Mesothelial cell of epicardium (in vitro differentiated cells): ENCODE data around the gene DIP2B. TPM values are rescaled to one million over a fixed set of nuclear protein-coding genes. Genes with fewer than 3 reads are reported as not detected.

Experiments
- DNase-seq, 2 experiments: peaks; one replicate each; pipeline ENCODE4 v3.0.0; 2021; ENCODE audit warnings: low spot score in 2 of 2; ENCODE audit not compliant: unreplicated experiment in 2 of 2
- H3K27ac Mint-ChIP-seq: 2 replicates; pipeline ENCODE4 v1.8.0; 2021; ENCODE audit warnings: mixed read lengths
- H3K27me3 Mint-ChIP-seq: 2 replicates; pipeline ENCODE4 v1.8.0; 2021; ENCODE audit warnings: low read depth, mixed read lengths
- H3K36me3 Mint-ChIP-seq: 2 replicates; pipeline ENCODE4 v1.8.0; 2021; ENCODE audit warnings: mixed read lengths
- H3K4me1 Mint-ChIP-seq: 2 replicates; pipeline ENCODE4 v1.8.0; 2021; ENCODE audit warnings: mixed read lengths
- H3K4me3 Mint-ChIP-seq: 2 replicates; pipeline ENCODE4 v1.8.0; 2021; ENCODE audit warnings: mild to moderate bottlenecking, moderate library complexity, mixed read lengths
- H3K9me3 Mint-ChIP-seq: 2 replicates; pipeline ENCODE4 v1.8.0; 2021; ENCODE audit warnings: mixed read lengths
- total RNA-seq: library from RNA; stranded (reverse); gene quantifications from 3 replicates; pipeline ENCODE4 v1.2.1, GENCODE V29; 2021
- TF ChIP-seq, protein P1 (sequence below): fragments of 200-600 bp; sonication (generic); IDR thresholded peaks from one replicate; pipeline ENCODE4 v1.5.0; 2021; ENCODE audit warnings: antibody characterized with exemption; ENCODE audit not compliant: unreplicated experiment

The DIP2B gene
- total RNA-seq, 1 donor from 2014 or later: 32.0 TPM

DNA sequence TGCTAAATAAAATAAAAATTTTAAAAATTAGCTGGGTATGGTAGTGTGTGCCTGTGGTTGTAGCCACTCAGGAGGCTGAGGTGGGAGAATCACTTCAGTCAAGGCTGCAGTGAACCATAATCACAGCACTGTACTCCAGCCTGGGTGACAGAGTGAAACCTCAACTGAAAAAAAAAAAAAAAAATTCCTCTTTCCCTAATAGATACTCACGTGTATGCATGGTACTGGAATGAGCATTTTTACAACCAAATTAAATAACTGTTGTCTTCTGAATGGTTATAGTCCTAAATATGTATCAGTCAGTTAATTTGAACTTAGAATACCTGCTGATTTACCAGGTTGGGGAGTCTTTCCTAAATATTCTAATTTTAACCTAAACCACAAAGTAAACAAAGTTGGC is 160.8 kb downstream of the DIP2B start:
- Mint-ChIP-seq H3K4me1 (peaks cover 20% of the 10 kb centered on the region), H3K36me3 (no peaks in the 10 kb centered on the region), H3K27ac (no peak overlapping the region), H3K27me3 (no peaks in the 10 kb centered on the region), H3K9me3 (no peaks in the 10 kb centered on the region), H3K4me3 (no peak overlapping the region)
- TF ChIP-seq, protein P1, sequence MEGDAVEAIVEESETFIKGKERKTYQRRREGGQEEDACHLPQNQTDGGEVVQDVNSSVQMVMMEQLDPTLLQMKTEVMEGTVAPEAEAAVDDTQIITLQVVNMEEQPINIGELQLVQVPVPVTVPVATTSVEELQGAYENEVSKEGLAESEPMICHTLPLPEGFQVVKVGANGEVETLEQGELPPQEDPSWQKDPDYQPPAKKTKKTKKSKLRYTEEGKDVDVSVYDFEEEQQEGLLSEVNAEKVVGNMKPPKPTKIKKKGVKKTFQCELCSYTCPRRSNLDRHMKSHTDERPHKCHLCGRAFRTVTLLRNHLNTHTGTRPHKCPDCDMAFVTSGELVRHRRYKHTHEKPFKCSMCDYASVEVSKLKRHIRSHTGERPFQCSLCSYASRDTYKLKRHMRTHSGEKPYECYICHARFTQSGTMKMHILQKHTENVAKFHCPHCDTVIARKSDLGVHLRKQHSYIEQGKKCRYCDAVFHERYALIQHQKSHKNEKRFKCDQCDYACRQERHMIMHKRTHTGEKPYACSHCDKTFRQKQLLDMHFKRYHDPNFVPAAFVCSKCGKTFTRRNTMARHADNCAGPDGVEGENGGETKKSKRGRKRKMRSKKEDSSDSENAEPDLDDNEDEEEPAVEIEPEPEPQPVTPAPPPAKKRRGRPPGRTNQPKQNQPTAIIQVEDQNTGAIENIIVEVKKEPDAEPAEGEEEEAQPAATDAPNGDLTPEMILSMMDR: no peak
- no peak for DNase-seq

DNA sequence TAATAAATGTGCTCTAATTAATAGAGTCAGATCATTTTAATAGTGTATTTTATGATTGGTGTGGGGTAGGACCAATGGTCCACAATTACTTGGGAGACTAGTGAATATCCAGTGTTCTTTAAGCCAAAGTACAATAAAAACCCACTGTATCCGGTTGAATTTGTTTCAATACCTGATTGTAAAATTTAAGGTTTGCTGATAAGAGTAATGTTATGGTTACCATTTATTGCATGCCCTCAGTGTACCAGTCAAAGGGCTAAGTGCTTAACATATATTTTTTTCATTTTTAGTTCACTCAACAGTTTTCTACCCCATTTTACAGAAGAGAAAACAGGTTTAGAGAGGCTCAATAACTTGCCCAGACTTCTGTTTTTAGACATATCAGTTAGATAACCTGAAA is 161.2 kb downstream of the DIP2B start:
- no peaks in the 10 kb centered on the region for H3K36me3 Mint-ChIP-seq
- peaks cover 20% of the 10 kb centered on the region for H3K4me1 Mint-ChIP-seq
- DNase-seq: no peak
- H3K27ac Mint-ChIP-seq: no peak overlapping the region
- H3K27me3 Mint-ChIP-seq: no peaks in the 10 kb centered on the region
- TF ChIP-seq, protein P1: no peak
- no peaks in the 10 kb centered on the region for H3K9me3 Mint-ChIP-seq
- H3K4me3 Mint-ChIP-seq: no peak overlapping the region

DNA sequence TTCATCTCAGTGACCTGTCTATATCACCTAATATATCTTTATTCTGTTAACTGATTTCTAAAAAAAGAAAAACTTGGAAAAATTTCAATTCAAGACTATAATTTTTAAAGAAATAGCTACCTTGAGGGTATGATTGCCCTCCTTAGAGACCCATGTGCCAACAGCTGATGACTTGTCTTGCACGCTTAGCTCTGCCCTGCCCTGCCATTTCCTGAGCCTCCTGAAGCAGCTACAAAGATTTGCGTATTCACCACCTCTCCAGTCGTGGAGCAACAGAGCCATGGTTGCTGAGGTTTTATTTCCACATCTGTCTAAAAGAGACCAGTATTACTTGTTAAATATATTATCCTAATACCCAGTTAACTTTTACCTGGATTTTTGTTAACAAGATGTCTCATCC is 167.4 kb downstream of the DIP2B start:
- Mint-ChIP-seq H3K4me3 (no peak overlapping the region), H3K27ac (no peak overlapping the region), H3K4me1 (peaks cover 6% of the 10 kb centered on the region), H3K9me3 (no peaks in the 10 kb centered on the region), H3K27me3 (no peaks in the 10 kb centered on the region), H3K36me3 (peaks cover 9% of the 10 kb centered on the region)
- DNase-seq: no peak
- TF ChIP-seq, protein P1: no peak

DNA sequence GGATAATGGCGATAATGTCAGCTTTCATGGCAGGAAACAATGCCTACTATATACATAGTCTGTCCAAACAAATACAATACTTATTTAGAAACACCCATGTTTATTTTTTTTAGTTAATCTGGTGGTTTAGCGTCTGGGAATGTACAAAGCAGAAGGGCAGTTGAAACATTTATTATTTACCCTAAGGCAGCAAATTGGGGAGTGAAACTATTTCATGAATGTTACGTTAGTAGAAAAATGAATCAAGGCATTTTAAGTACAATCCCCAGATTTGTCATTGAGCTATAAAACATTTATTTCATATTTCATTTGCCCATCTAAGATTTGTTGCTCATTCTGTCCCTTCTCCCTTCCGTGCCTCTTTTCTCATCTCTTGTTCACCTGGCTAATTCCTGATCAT is 172.0 kb downstream of the DIP2B start:
- Mint-ChIP-seq H3K36me3 (peaks cover 14% of the 10 kb centered on the region), H3K27ac (peak overlapping the region; percentile 39), H3K9me3 (no peaks in the 10 kb centered on the region), H3K4me3 (no peak overlapping the region), H3K27me3 (no peaks in the 10 kb centered on the region), H3K4me1 (peaks cover 6% of the 10 kb centered on the region)
- TF ChIP-seq, protein P1: no peak
- no peak for DNase-seq

DNA sequence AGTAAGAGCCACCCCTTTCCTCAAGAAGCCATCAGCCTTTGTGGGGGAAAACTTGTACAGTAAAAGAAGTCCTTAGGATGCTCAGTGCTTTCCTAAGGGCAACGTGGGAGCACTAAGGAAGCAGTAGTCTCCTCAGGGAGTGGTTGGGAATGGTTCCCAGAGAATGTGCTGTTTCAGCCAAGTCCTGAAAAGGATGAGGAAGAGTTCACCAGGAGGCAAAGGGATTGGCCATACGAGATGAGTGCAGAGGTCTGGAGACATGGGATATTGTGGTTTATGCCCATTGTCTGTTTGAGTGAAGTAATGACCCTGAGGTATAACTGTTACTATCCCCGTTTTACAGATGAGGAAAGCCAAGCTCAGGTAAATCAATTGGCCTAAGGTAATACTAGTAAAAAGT is 173.1 kb downstream of the DIP2B start:
- Mint-ChIP-seq H3K4me3 (no peak overlapping the region), H3K36me3 (peaks cover 22% of the 10 kb centered on the region), H3K27ac (no peak overlapping the region), H3K27me3 (no peaks in the 10 kb centered on the region), H3K4me1 (peaks cover 6% of the 10 kb centered on the region), H3K9me3 (no peaks in the 10 kb centered on the region)
- TF ChIP-seq, protein P1: no peak
- DNase-seq: no peak
